Activated naive CD4-positive, alpha-beta T cell treated with anti-CD3 and anti-CD28 coated beads for 36 hours (primary cell): Measurements from ENCODE around the gene XXYLT1. TPM values are rescaled to one million over a fixed set of nuclear protein-coding genes. Genes with fewer than 3 reads are reported as not detected.

Source experiments
- CTCF ChIA-PET: fragments of 350-600 bp; sonication (Branson Sonifier 250); formaldehyde crosslinking; loops from one replicate; lab custom pipeline; 2021; ENCODE audit warnings: antibody characterized with exemption; lab: Charles Lee
- DNase-seq: peaks from one replicate; pipeline ENCODE4 v3.0.0-alpha.2; 2020
- H3K27ac Mint-ChIP-seq: one replicate; pipeline ENCODE4 v1.8.0; 2021; ENCODE audit warnings: mild to moderate bottlenecking, mixed read lengths
- H3K27me3 Mint-ChIP-seq: one replicate; pipeline ENCODE4 v1.8.0; 2021; ENCODE audit warnings: low read depth, mixed read lengths
- H3K36me3 Mint-ChIP-seq: one replicate; pipeline ENCODE4 v1.8.0; 2021; ENCODE audit warnings: low read depth, mixed read lengths
- H3K4me1 Mint-ChIP-seq: one replicate; pipeline ENCODE4 v1.8.0; 2021; ENCODE audit warnings: low read depth, mixed read lengths
- H3K4me3 Mint-ChIP-seq: one replicate; pipeline ENCODE4 v1.8.0; 2021; ENCODE audit warnings: mild to moderate bottlenecking, moderate library complexity, mixed read lengths
- H3K9me3 Mint-ChIP-seq: one replicate; pipeline ENCODE4 v1.8.0; 2021; ENCODE audit warnings: mixed read lengths
- intact Hi-C: fragments of 100-400 bp; cut with micrococcal nuclease; formaldehyde crosslinking; loops from one replicate; pipeline ENCODE4 v1.15.1; 2023
- total RNA-seq, 2 experiments: library from RNA; stranded (reverse); gene quantifications; one replicate each; pipeline ENCODE4 v1.2.3, GENCODE V29; 2021

XXYLT1 gene
- total RNA-seq, 2 experiments from 2014 or later: 1.8 to 2.5 TPM

GRCh38 chr3:195160257-195160898, 110.6 kb downstream of the XXYLT1 start:
- intact Hi-C loops: no loop called here
- H3K36me3 Mint-ChIP-seq: no peaks in the 10 kb centered on the region
- H3K9me3 Mint-ChIP-seq: no peaks in the 10 kb centered on the region
- peaks cover 20% of the 10 kb centered on the region for H3K4me1 Mint-ChIP-seq
- H3K4me3 Mint-ChIP-seq: no peak overlapping the region
- no peak for DNase-seq
- CTCF ChIA-PET: no interaction called here
- H3K27ac Mint-ChIP-seq: no peak overlapping the region
- H3K27me3 Mint-ChIP-seq: no peaks in the 10 kb centered on the region

- H3K27me3 Mint-ChIP-seq: no peaks in the 10 kb centered on the region
- CTCF ChIA-PET: interaction anchor here (1.5 kb wide), 1 partner anchor 12 kb away, joined by 5 read pairs; no protein-coding TSS in a partner anchor
- peaks cover 20% of the 10 kb centered on the region for H3K4me1 Mint-ChIP-seq
- intact Hi-C loops: no loop called here
- no peaks in the 10 kb centered on the region for H3K9me3 Mint-ChIP-seq
- H3K4me3 Mint-ChIP-seq: no peak overlapping the region
- H3K27ac Mint-ChIP-seq: no peak overlapping the region
- no peaks in the 10 kb centered on the region for H3K36me3 Mint-ChIP-seq
- DNase-seq: no peak
Measured at GRCh38 chr3:195159814-195160165, 111.2 kb downstream of the XXYLT1 start.

- intact Hi-C loops: no loop called here
- no peaks in the 10 kb centered on the region for H3K27me3 Mint-ChIP-seq
- H3K27ac Mint-ChIP-seq: no peak overlapping the region
- CTCF ChIA-PET: interaction anchor here (1.5 kb wide), 1 partner anchor 11 kb away, joined by 5 read pairs; no protein-coding TSS in a partner anchor
- no peaks in the 10 kb centered on the region for H3K9me3 Mint-ChIP-seq
- peaks cover 20% of the 10 kb centered on the region for H3K4me1 Mint-ChIP-seq
- H3K4me3 Mint-ChIP-seq: no peak overlapping the region
- no peaks in the 10 kb centered on the region for H3K36me3 Mint-ChIP-seq
- DNase-seq: no peak
Measured at GRCh38 chr3:195159117-195159813, 111.7 kb downstream of the XXYLT1 start.

- intact Hi-C loops: no loop called here
- Mint-ChIP-seq H3K4me3 (no peak overlapping the region), H3K27me3 (no peaks in the 10 kb centered on the region), H3K36me3 (peaks cover 1% of the 10 kb centered on the region), H3K27ac (no peak overlapping the region), H3K9me3 (no peaks in the 10 kb centered on the region), H3K4me1 (no peaks in the 10 kb centered on the region)
- no peak for DNase-seq
- CTCF ChIA-PET: no interaction called here
Measured at GRCh38 chr3:195156286-195156890, 114.6 kb downstream of the XXYLT1 start.

- CTCF ChIA-PET: no interaction called here
- no peaks in the 10 kb centered on the region for H3K27me3 Mint-ChIP-seq
- no peak for DNase-seq
- H3K27ac Mint-ChIP-seq: no peak overlapping the region
- H3K9me3 Mint-ChIP-seq: no peaks in the 10 kb centered on the region
- no peak overlapping the region for H3K4me3 Mint-ChIP-seq
- H3K4me1 Mint-ChIP-seq: peaks cover 3% of the 10 kb centered on the region
- intact Hi-C loops: no loop called here
- H3K36me3 Mint-ChIP-seq: peaks cover 1% of the 10 kb centered on the region
Measured at GRCh38 chr3:195155570-195156241, 115.3 kb downstream of the XXYLT1 start.

GRCh38 chr3:195154793-195155535, 116.0 kb downstream of the XXYLT1 start:
- CTCF ChIA-PET: no interaction called here
- no peak for DNase-seq
- H3K4me1 Mint-ChIP-seq: peaks cover 11% of the 10 kb centered on the region
- no peak overlapping the region for H3K27ac Mint-ChIP-seq
- no peaks in the 10 kb centered on the region for H3K9me3 Mint-ChIP-seq
- intact Hi-C loops: no loop called here
- H3K4me3 Mint-ChIP-seq: no peak overlapping the region
- no peaks in the 10 kb centered on the region for H3K27me3 Mint-ChIP-seq
- peaks cover 1% of the 10 kb centered on the region for H3K36me3 Mint-ChIP-seq

- H3K36me3 Mint-ChIP-seq: peaks cover 1% of the 10 kb centered on the region
- CTCF ChIA-PET: no interaction called here
- DNase-seq: no peak
- intact Hi-C loops: no loop called here
- H3K4me1 Mint-ChIP-seq: peaks cover 11% of the 10 kb centered on the region
- no peak overlapping the region for H3K4me3 Mint-ChIP-seq
- peaks cover 3% of the 10 kb centered on the region for H3K27me3 Mint-ChIP-seq
- H3K27ac Mint-ChIP-seq: no peak overlapping the region
- no peaks in the 10 kb centered on the region for H3K9me3 Mint-ChIP-seq
Measured at GRCh38 chr3:195154111-195154791, 116.7 kb downstream of the XXYLT1 start.

- Mint-ChIP-seq H3K4me3 (no peak overlapping the region), H3K4me1 (peaks cover 13% of the 10 kb centered on the region), H3K27ac (no peak overlapping the region), H3K27me3 (peaks cover 3% of the 10 kb centered on the region), H3K36me3 (peaks cover 1% of the 10 kb centered on the region), H3K9me3 (no peaks in the 10 kb centered on the region)
- no peak for DNase-seq
- CTCF ChIA-PET: no interaction called here
- intact Hi-C loops: no loop called here
Measured at GRCh38 chr3:195153653-195154052, 117.3 kb downstream of the XXYLT1 start.

- Mint-ChIP-seq H3K4me1 (peaks cover 18% of the 10 kb centered on the region), H3K36me3 (peaks cover 1% of the 10 kb centered on the region), H3K4me3 (no peak overlapping the region), H3K27ac (no peak overlapping the region), H3K27me3 (peaks cover 3% of the 10 kb centered on the region), H3K9me3 (no peaks in the 10 kb centered on the region)
- intact Hi-C loops: no loop called here
- no peak for DNase-seq
- CTCF ChIA-PET: no interaction called here
Measured at GRCh38 chr3:195153130-195153529, 117.8 kb downstream of the XXYLT1 start.

- H3K9me3 Mint-ChIP-seq: no peaks in the 10 kb centered on the region
- peaks cover 6% of the 10 kb centered on the region for H3K27me3 Mint-ChIP-seq
- H3K4me3 Mint-ChIP-seq: no peak overlapping the region
- H3K4me1 Mint-ChIP-seq: peaks cover 24% of the 10 kb centered on the region
- no peak for DNase-seq
- CTCF ChIA-PET: interaction anchor here (0.6 kb wide), 1 partner anchor 33 kb away, joined by 4 read pairs; no protein-coding TSS in a partner anchor
- peaks cover 1% of the 10 kb centered on the region for H3K36me3 Mint-ChIP-seq
- H3K27ac Mint-ChIP-seq: no peak overlapping the region
- intact Hi-C loops: no loop called here
Measured at GRCh38 chr3:195151866-195152541, 119.0 kb downstream of the XXYLT1 start.

- Mint-ChIP-seq H3K4me3 (no peak overlapping the region), H3K27me3 (peaks cover 6% of the 10 kb centered on the region), H3K9me3 (no peaks in the 10 kb centered on the region), H3K4me1 (peaks cover 24% of the 10 kb centered on the region), H3K36me3 (peaks cover 1% of the 10 kb centered on the region), H3K27ac (no peak overlapping the region)
- intact Hi-C loops: no loop called here
- DNase-seq: no peak
- CTCF ChIA-PET: interaction anchor here (1.2 kb wide), 1 partner anchor 71 kb away, joined by 3 read pairs; no protein-coding TSS in a partner anchor
Measured at GRCh38 chr3:195151402-195151801, 119.6 kb downstream of the XXYLT1 start.
